ENCODE results near the gene CBARP.

CBARP gene

DNA sequence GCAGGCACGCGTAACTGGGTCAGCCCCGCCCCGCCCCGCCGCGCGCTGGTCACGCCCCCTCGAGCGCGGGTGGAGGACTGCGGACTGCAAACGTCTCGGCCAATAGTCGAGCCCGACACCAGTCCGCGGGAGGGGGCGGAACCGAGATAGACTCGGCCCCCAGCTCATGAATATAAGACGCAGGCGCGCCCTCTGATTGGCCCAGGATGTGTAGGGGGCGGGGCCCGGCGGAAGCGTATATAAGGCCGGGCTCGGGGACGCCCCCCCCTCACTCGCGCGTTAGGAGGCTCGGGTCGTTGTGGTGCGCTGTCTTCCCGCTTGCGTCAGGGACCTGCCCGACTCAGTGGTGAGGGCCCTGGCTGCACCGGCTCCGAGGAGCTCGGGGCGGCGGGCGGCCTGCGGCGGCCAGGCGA is 31.3 kb upstream of the CBARP start, which contains the start of gene CIRBP:
CIRBP (plus strand) TSS at position 268 of the 413 bp plus-strand sequence. CDS start 1,602 bp downstream, outside the sequence.
- peak; percentile 98 for DNase-seq (ENCODE audit: extremely low spot score)
- ChIA-PET POLR2A (interaction anchor here (0.6 to 4.0 kb wide), 30 partner anchors 10 to 1207 kb away, joined by 3 to 65 read pairs (median 4); partner anchors contain the start of genes ATP5F1D, CNN2 and GADD45B), CTCF (interaction anchor here (0.6 to 18.0 kb wide), 8 partner anchors 10 to 1245 kb away, joined by 3 to 491 read pairs (median 4); partner anchors contain the start of genes ATP5F1D and CBARP)
- TF ChIP-seq, protein P1, sequence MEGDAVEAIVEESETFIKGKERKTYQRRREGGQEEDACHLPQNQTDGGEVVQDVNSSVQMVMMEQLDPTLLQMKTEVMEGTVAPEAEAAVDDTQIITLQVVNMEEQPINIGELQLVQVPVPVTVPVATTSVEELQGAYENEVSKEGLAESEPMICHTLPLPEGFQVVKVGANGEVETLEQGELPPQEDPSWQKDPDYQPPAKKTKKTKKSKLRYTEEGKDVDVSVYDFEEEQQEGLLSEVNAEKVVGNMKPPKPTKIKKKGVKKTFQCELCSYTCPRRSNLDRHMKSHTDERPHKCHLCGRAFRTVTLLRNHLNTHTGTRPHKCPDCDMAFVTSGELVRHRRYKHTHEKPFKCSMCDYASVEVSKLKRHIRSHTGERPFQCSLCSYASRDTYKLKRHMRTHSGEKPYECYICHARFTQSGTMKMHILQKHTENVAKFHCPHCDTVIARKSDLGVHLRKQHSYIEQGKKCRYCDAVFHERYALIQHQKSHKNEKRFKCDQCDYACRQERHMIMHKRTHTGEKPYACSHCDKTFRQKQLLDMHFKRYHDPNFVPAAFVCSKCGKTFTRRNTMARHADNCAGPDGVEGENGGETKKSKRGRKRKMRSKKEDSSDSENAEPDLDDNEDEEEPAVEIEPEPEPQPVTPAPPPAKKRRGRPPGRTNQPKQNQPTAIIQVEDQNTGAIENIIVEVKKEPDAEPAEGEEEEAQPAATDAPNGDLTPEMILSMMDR (IDR thresholded peaks at IDR 0.05; ENCODE audit: control extremely low read depth, extremely low read depth, low read depth, missing control alignments) = no peak

DNA sequence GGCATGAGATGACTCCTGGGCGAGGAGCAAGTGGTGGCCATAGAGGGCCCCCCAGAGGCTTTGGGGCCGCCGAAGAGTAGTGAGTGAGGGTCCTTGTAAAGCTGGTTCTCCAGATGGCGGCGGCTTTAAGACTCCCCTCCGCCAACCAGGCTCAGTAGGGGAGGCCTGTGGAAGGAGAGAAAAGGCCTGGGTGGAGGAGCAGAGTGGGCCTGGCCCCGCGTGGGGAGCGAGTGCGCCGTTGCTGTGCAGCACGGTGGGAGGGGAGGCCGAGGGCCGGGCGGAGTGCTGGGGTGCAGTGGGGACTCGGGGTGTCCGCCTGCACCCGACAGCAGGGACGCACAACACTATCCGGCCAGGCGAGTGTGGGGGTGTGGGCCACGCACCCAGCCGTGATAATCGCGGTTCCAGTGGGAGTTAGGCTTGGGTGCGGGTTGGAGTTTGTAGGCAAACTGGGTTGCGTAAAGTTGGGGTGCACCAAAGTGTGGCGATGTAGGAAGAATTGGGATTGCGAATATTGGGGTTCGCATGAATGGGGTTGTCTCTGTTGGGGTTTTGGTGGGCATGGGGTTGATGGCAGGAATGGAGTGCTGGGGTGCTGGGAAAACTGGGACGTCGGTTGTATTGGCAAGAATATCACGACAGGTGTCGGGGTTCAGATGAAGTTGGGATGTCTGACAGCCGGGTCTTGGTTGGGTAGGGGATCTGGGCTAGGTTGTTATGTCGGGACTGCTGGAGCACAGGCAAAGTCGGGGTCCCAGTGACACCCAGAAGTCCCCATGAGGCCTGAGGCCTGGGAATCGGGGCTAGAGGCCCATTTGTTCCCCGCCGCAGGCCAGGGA is 30.6 kb upstream of the CBARP start:
- ChIA-PET POLR2A (interaction anchor here (0.6 to 4.0 kb wide), 29 partner anchors 9 to 1208 kb away, joined by 3 to 65 read pairs (median 4); partner anchors contain the start of genes ATP5F1D, CNN2 and GADD45B), CTCF (interaction anchor here (1.0 to 18.0 kb wide), 7 partner anchors 11 to 105 kb away, joined by 3 to 491 read pairs (median 7); partner anchors contain the start of genes ATP5F1D and CBARP)
- TF ChIP-seq, protein P1 (IDR thresholded peaks at IDR 0.05; ENCODE audit: control extremely low read depth, extremely low read depth, low read depth, missing control alignments) = no peak
- no peak for DNase-seq (ENCODE audit: extremely low spot score)

DNA sequence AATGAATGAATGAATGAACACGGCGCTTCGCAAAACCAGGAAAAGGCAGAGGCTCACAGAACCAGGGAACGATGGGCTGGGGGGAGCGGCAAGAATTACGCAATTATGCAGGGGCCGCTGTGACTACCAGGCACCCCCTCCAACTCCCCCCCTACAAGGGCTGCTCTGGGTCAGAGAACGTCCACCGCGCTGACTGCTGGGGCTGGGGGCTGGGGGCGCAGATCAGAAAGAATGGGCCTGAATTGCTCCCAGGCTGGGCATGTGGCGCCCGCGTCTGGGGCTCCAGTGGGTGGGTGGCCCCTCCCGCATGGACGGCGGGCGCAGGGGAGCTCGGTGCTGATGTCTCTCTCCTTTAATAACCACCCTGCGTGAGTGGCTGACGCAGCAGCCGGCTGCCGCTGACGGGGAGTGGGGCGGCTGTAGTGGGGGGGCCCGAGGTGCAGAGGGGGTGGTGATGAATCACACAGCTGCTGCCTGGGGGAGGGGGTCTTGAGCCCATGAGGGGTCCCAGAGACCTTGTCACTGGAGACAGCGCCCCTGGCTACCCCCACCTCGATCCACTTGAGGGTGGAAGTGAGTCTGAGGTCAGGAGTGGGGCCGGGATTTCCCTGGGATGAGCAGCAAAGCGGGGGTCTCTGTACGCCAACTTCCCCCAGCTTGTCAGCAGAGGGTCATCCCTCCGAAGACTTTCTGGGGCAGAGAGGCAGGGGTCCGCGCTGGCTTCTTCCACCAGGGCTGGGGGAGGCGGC is 29.8 kb upstream of the CBARP start:
- ChIA-PET CTCF (interaction anchor here (1.4 to 18.0 kb wide), 6 partner anchors 12 to 105 kb away, joined by 3 to 491 read pairs (median 14); partner anchors contain the start of genes ATP5F1D and CBARP), POLR2A (interaction anchor here (4.0 kb wide), 1 partner anchor 23 kb away, joined by 65 read pairs; no protein-coding TSS in a partner anchor)
- TF ChIP-seq, protein P1 (IDR thresholded peaks at IDR 0.05; ENCODE audit: control extremely low read depth, extremely low read depth, low read depth, missing control alignments) = no peak
- DNase-seq (ENCODE audit: extremely low spot score) = no peak

DNA sequence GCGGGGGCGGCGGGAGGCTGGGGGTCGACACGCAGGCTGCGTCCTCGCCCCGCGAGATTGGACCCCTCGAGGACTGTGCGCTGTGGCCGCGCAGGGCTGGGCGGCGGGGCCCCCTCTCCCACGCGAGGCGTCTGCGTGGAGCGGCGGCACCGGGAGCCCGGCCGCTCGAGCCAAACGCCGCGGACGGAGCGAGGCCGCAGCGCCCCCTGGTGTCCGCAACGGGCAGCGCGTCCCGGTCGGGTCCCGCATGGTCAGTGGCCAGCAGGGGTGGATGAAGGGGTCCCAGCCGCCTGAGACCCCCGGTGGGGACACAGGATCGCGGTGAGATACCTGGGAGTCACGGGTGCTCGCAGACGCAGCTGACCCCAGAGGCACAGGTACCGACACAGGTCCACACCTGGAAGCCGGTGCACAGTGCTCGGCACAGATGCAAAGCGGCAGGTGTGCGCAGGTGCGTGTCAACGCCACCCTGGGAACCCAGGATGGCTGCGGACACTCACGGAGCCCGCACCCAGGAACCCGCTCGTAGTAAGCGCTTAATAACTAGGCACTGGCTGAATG is 29.2 kb upstream of the CBARP start:
- ChIA-PET POLR2A (interaction anchor here (0.9 to 4.0 kb wide), 4 partner anchors 12 to 23 kb away, joined by 4 to 65 read pairs (median 4); no protein-coding TSS in a partner anchor), CTCF (interaction anchor here (0.7 to 18.0 kb wide), 22 partner anchors 8 to 586 kb away, joined by 3 to 491 read pairs (median 4); partner anchors contain the start of genes ATP5F1D, CBARP, CNN2 and FAM174C)
- no peak for DNase-seq (ENCODE audit: extremely low spot score)
- TF ChIP-seq, protein P1 (IDR thresholded peaks at IDR 0.05; ENCODE audit: control extremely low read depth, extremely low read depth, low read depth, missing control alignments) = peak; percentile 99

DNA sequence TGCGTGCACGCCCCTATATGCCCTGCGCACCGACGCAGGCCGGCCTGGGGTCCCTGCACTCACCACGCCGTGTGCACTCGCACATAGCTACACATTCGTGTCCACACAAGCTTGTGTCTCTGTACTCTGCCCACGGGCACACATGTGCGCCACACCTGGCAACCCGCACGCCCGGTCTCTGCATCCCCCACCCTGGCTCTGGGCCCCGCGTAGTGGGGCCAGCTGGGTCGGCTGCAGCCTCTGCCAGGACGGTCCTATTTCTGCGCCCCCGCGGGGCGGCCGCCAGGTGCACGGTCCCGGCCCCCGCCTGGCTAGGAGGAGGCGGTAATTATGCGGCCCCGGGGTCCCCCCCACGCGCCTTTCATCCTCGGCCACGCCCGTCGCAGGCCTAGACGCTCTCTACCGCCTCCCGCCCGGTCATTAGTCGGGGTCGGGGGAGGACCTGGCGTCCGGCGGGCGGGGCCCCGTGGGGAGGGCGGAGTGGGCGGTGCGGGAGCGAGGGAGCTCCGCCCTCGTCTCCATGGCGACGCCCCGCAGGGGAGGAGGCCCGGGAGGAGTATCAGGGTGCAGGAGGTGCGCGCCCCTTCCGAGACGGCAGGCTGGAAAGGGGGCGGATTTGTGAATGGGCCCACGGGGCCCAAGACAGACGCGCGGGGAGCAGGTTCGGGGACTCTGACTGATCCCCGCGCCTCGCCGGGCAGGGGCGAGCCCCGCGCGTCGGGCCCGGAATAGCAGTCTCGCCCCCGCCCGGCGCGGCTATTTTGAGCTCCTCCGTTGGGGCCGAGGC is 28.5 kb upstream of the CBARP start:
- CTCF ChIA-PET = interaction anchor here (0.7 to 18.0 kb wide), 23 partner anchors 8 to 587 kb away, joined by 3 to 491 read pairs (median 4); partner anchors contain the start of genes ATP5F1D, CBARP, CNN2 and FAM174C
- POLR2A ChIA-PET = interaction anchor here (0.7 to 4.0 kb wide), 5 partner anchors 11 to 25 kb away, joined by 3 to 65 read pairs (median 4); partner anchors contain the start of gene ATP5F1D
- TF ChIP-seq, protein P1 (IDR thresholded peaks at IDR 0.05; ENCODE audit: control extremely low read depth, extremely low read depth, low read depth, missing control alignments) = no peak
- DNase-seq (ENCODE audit: extremely low spot score) = peak; percentile 91
